Measurements from ENCODE around the gene COLEC12.

COLEC12 gene

GRCh38 chr18:366466-367061 is 133.9 kb downstream of the COLEC12 start:
- TF ChIP-seq CTCF (conservative IDR thresholded peaks at IDR 0.05) (no peak), ZFX (IDR thresholded peaks at IDR 0.05) (no peak)
- no peak overlapping the region for H3K27ac ChIP-seq

- H3K27ac ChIP-seq, result no peak overlapping the region
- TF ChIP-seq CTCF (conservative IDR thresholded peaks at IDR 0.05) (no peak), ZFX (IDR thresholded peaks at IDR 0.05) (no peak)
Measured at GRCh38 chr18:365651-366050, 134.8 kb downstream of the COLEC12 start.

GRCh38 chr18:364256-364826 is 136.2 kb downstream of the COLEC12 start:
- H3K27ac ChIP-seq, result no peak overlapping the region
- TF ChIP-seq CTCF (conservative IDR thresholded peaks at IDR 0.05), result no peak

GRCh38 chr18:363301-364085 is 137.0 kb downstream of the COLEC12 start:
- no peak for TF ChIP-seq ZFX (IDR thresholded peaks at IDR 0.05)
- TF ChIP-seq CTCF (conservative IDR thresholded peaks at IDR 0.05), result no peak
- no peak overlapping the region for H3K27ac ChIP-seq

- TF ChIP-seq ZFX (IDR thresholded peaks at IDR 0.05) (no peak), CTCF (conservative IDR thresholded peaks at IDR 0.05) (no peak)
- peak overlapping the region; percentile 48; the same call in 1 of the 2 replicates for H3K27ac ChIP-seq
Measured at GRCh38 chr18:362311-363290, 137.9 kb downstream of the COLEC12 start.

- TF ChIP-seq CTCF (conservative IDR thresholded peaks at IDR 0.05), result no peak
- no peak for TF ChIP-seq ZFX (IDR thresholded peaks at IDR 0.05)
- H3K27ac ChIP-seq, result peak overlapping the region; percentile 48; the same call in 1 of the 2 replicates
Measured at GRCh38 chr18:361941-362310, 138.6 kb downstream of the COLEC12 start.
